GM12878 (cell line): Measurements from ENCODE around the gene ENPP6. TPM values are rescaled to one million over a fixed set of nuclear protein-coding genes. Genes with fewer than 3 reads are reported as not detected.

Source experiments
- ATAC-seq: fragments of 200-7000 bp; cut with Tn5 transposase; 3 replicates; pipeline ENCODE4 v1.9.1; 2020; ENCODE audit warnings: mild to moderate bottlenecking, moderate library complexity
- BruUV-seq: library from RNA; stranded (reverse); fragments of 400-500 nt; replicated peaks from 2 replicates; lab custom pipeline; 2021; lab: Mats Ljungman, UMichigan
- CTCF ChIA-PET: fragments of 300-600 bp; sonication (Branson Sonifier 250); formaldehyde crosslinking; extraction: SDS; loops from one replicate; lab custom pipeline; 2021; ENCODE audit warnings: inconsistent platforms; lab: Yijun Ruan, JAX
- POLR2A ChIA-PET: fragments of 350-600 bp; formaldehyde crosslinking; extraction: SDS; loops from one replicate; lab custom pipeline; 2021; ENCODE audit warnings: inconsistent platforms; lab: Charles Lee
- RAD21 ChIA-PET: fragments of 300-600 bp; sonication (Branson Sonifier 250); formaldehyde crosslinking; loops from one replicate; lab custom pipeline; 2023; ENCODE audit warnings: antibody characterized with exemption; ENCODE audit not compliant: unreplicated experiment; lab: Charles Lee
- SMC1A ChIA-PET: fragments of 300-600 bp; sonication (Branson Sonifier 250); formaldehyde crosslinking; loops from one replicate; lab custom pipeline; 2023; ENCODE audit not compliant: unreplicated experiment, uncharacterized antibody; lab: Charles Lee
- DNase-seq: peaks from one replicate; pipeline ENCODE4 v3.0.0-alpha.2; 2011; ENCODE audit warnings: low read depth, low spot score
- FAIRE-seq: peaks from 3 replicates; lab custom pipeline; 2011; peaks lifted over from hg19 to GRCh38; lab: Jason Lieb, UNC
- H2AFZ ChIP-seq: 2 replicates; pipeline ENCODE4 v1.6.0; 2011; ENCODE audit warnings: low read depth, low read length, control low read depth; ENCODE audit not compliant: control insufficient read depth
- H3K27ac ChIP-seq: 2 replicates; pipeline ENCODE4 v1.5.1; 2011; ENCODE audit warnings: control low read depth; ENCODE audit not compliant: control insufficient read depth, insufficient read depth
- H3K27me3 ChIP-seq, 2 experiments: replicated peaks in 1 of 2; 2 replicates each; pipeline versions ENCODE4 v1.6.0 to v1.6.1; 2011; ENCODE audit warnings: low read length in 1 of 2; ENCODE audit not compliant: control insufficient read depth in 2 of 2, insufficient read depth in 2 of 2
- H3K36me3 ChIP-seq, 2 experiments: 2 replicates each; pipeline ENCODE4 v1.5.1; 2011; ENCODE audit warnings: low read length in 1 of 2; ENCODE audit not compliant: control insufficient read depth in 2 of 2, insufficient read depth in 2 of 2
- H3K4me1 ChIP-seq: 2 replicates; pipeline ENCODE4 v1.6.1; 2011; ENCODE audit warnings: mild to moderate bottlenecking, low read length, moderate library complexity, mixed read lengths; ENCODE audit not compliant: control insufficient read depth, insufficient read depth
- H3K4me2 ChIP-seq: 2 replicates; pipeline ENCODE4 v1.6.0; 2011; ENCODE audit warnings: control low read depth; ENCODE audit not compliant: control insufficient read depth, insufficient read depth
- H3K4me3 ChIP-seq: fragments of 200-600 bp; sonication (generic); 2 replicates; pipeline ENCODE4 v1.5.1; 2016
- H3K79me2 ChIP-seq: 2 replicates; pipeline ENCODE4 v1.6.0; 2011; ENCODE audit warnings: low read length; ENCODE audit not compliant: control insufficient read depth, insufficient read depth
- H3K9ac ChIP-seq: 2 replicates; pipeline ENCODE4 v1.8.0; 2011; ENCODE audit warnings: low read length, control low read depth, mixed read lengths; ENCODE audit not compliant: control insufficient read depth, insufficient read depth
- H3K9me3 ChIP-seq: replicated peaks from 3 replicates; pipeline ENCODE4 v1.5.1; 2011; ENCODE audit warnings: mild to moderate bottlenecking, low read length; ENCODE audit not compliant: control insufficient read depth, insufficient read depth
- H4K20me1 ChIP-seq: 2 replicates; pipeline ENCODE4 v1.6.0; 2011; ENCODE audit not compliant: control insufficient read depth, insufficient read depth
- WGBS: methylation state at CpG from one replicate; pipeline ENCODE4 v1.1.6; 2016; ENCODE audit warnings: low lambda C conversion rate; ENCODE audit not compliant: insufficient replicate concordance, insufficient coverage; ENCODE audit errors: missing lambda C conversion rate; 5-methylcytosine and 5-hydroxymethylcytosine counted together
- in situ Hi-C: fragments of 300-500 bp; cut with MboI; formaldehyde crosslinking; loops from 9 replicates; pipeline ENCODE4 v1.14.3; 2018; ENCODE audit warnings: mixed read lengths
- intact Hi-C: fragments of 100-400 bp; cut with micrococcal nuclease; formaldehyde crosslinking; loops from one replicate; pipeline ENCODE4 v1.14.2; 2022; ENCODE audit not compliant: unreplicated experiment
- polyA plus RNA-seq, 11 experiments: library from polyadenylated mRNA; depleted of rRNA in 4 of 11; unstranded in 6 of 11; stranded (reverse) in 5 of 11; fragments of >200 nt; fragmentation: Nextera tagmentation in 4 of 11; fragmentation: Illumina TruSeq in 1 of 11; extraction: Ambion mirVana in 4 of 11; extraction: Trizol in 1 of 11; gene quantifications; 1 replicate in 1 of 11; 2 replicates in 10 of 11; pipeline versions ENCODE4 v1.2.1 to v1.2.3, GENCODE V29; 2011 to 2016; ENCODE audit warnings: inconsistent platforms in 2 of 11, missing spikeins in 2 of 11, low read depth in 1 of 11
- total RNA-seq, 4 experiments: library from RNA; depleted of rRNA in 3 of 4; stranded (reverse); fragments of >200 nt in 3 of 4; fragmentation: Illumina TruSeq in 1 of 4; extraction: Trizol in 1 of 4; gene quantifications; 2 replicates each; pipeline versions ENCODE4 v1.2.1 to v1.2.3, GENCODE V29; 2013 to 2021
- TF ChIP-seq, protein P1 (sequence below): IDR thresholded peaks from 2 replicates; pipeline ENCODE4 v1.6.1; 2012; ENCODE audit warnings: mild to moderate bottlenecking, low read depth, low read length
- TF ChIP-seq, protein P2 (sequence below): fragments of 450-650 bp; IDR thresholded peaks from 2 replicates; pipeline ENCODE4 v1.6.1; 2016; ENCODE audit warnings: mild to moderate bottlenecking
- TF ChIP-seq, protein P3 (sequence below), 3 experiments: IDR thresholded peaks in 2 of 3; conservative IDR thresholded peaks in 1 of 3; 2 replicates each; pipeline ENCODE4 v1.5.1; 2011; ENCODE audit warnings: low read depth in 3 of 3, low read length in 3 of 3, mild to moderate bottlenecking in 3 of 3, control low read depth in 2 of 3, moderate library complexity in 2 of 3, inconsistent platforms in 1 of 3, mixed read lengths in 1 of 3; ENCODE audit not compliant: control insufficient read depth in 2 of 3, insufficient read depth in 1 of 3; ENCODE audit errors: extremely low read depth in 1 of 3
- TF ChIP-seq, protein P4 (sequence below): IDR thresholded peaks from 2 replicates; pipeline ENCODE4 v1.6.1; 2012; ENCODE audit warnings: low read depth, low read length, improper control_type of control experiment

The ENPP6 gene
- total and polyA plus RNA-seq, 10 of the 15 experiments (the other 5 are each of a cell fraction or from before 2014, with no cell fraction given): 0.04 to 1.0 (median 0.44) TPM; not detected in 1

DNA sequence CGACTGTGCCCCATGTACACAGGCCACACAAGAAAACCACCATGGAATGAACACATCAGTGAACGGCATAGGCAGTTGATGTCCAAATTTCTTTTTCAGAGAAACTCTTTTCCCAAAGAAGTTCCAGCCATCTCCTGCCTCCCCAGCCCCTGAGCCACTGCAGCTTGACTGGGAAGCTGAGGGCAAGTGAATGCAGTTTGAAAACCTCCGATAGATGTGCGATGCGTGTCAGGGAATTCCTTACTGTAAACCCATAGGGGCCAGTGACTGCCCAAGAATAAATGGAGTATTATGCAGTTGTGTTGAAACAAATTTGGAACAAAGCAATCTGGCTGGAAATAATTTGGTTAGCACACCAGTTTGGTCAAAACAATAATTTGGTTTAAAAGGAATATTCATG, 72.1 kb downstream of the ENPP6 start (continued):
- TF ChIP-seq, protein P1, sequence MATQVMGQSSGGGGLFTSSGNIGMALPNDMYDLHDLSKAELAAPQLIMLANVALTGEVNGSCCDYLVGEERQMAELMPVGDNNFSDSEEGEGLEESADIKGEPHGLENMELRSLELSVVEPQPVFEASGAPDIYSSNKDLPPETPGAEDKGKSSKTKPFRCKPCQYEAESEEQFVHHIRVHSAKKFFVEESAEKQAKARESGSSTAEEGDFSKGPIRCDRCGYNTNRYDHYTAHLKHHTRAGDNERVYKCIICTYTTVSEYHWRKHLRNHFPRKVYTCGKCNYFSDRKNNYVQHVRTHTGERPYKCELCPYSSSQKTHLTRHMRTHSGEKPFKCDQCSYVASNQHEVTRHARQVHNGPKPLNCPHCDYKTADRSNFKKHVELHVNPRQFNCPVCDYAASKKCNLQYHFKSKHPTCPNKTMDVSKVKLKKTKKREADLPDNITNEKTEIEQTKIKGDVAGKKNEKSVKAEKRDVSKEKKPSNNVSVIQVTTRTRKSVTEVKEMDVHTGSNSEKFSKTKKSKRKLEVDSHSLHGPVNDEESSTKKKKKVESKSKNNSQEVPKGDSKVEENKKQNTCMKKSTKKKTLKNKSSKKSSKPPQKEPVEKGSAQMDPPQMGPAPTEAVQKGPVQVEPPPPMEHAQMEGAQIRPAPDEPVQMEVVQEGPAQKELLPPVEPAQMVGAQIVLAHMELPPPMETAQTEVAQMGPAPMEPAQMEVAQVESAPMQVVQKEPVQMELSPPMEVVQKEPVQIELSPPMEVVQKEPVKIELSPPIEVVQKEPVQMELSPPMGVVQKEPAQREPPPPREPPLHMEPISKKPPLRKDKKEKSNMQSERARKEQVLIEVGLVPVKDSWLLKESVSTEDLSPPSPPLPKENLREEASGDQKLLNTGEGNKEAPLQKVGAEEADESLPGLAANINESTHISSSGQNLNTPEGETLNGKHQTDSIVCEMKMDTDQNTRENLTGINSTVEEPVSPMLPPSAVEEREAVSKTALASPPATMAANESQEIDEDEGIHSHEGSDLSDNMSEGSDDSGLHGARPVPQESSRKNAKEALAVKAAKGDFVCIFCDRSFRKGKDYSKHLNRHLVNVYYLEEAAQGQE: no peak
- TF ChIP-seq, protein P2, sequence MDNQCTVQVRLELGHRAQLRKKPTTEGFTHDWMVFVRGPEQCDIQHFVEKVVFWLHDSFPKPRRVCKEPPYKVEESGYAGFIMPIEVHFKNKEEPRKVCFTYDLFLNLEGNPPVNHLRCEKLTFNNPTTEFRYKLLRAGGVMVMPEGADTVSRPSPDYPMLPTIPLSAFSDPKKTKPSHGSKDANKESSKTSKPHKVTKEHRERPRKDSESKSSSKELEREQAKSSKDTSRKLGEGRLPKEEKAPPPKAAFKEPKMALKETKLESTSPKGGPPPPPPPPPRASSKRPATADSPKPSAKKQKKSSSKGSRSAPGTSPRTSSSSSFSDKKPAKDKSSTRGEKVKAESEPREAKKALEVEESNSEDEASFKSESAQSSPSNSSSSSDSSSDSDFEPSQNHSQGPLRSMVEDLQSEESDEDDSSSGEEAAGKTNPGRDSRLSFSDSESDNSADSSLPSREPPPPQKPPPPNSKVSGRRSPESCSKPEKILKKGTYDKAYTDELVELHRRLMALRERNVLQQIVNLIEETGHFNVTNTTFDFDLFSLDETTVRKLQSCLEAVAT: no peak

DNA sequence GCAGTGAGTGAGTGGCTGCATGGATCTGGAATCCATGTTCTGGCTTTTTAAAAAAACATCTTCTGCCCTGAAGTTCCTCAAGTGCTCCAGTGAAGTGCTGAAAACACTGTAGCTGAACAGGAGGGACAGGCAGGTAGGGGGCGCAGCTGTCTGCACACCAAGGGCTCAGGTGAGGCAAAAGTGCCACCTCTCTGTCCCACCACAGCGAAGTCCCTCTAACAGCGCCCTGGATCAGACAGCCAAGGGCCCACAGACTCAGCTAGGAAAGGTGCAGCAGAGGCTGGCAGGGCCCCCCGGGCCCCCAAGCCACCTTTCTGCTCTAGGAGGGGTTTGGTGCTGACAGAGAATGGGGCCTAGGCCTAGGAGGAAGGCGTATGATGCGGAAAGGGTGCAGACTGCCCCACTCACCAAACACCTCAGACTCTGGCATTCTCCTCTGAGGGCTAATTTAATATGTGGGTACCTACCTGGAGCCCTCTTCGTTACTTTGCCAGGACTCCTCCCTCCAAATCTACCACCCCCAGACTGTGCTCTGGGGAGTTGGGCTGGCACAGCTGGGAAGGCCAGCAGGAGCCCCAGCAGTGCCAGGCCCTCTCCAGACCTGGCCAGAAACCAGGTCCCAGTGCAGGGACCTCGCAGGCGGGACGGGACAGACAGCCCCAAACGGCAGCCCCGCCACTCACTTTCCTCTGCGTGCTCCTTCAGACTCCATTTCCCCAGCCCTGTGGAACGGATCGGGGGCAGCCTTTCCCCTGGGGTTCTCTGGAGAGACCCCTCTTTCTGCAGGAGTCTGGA, 73.7 kb downstream of the ENPP6 start:
- ChIA-PET SMC1A (no interaction called here), RAD21 (no interaction called here)
- no peak overlapping the region for H3K9ac ChIP-seq
- no peaks in the 10 kb centered on the region; a peak in 2 of 4 replicates for H3K27me3 ChIP-seq
- no peaks in the 10 kb centered on the region for H3K4me1 ChIP-seq
- no peak overlapping the region for H2AFZ ChIP-seq
- TF ChIP-seq, protein P3, sequence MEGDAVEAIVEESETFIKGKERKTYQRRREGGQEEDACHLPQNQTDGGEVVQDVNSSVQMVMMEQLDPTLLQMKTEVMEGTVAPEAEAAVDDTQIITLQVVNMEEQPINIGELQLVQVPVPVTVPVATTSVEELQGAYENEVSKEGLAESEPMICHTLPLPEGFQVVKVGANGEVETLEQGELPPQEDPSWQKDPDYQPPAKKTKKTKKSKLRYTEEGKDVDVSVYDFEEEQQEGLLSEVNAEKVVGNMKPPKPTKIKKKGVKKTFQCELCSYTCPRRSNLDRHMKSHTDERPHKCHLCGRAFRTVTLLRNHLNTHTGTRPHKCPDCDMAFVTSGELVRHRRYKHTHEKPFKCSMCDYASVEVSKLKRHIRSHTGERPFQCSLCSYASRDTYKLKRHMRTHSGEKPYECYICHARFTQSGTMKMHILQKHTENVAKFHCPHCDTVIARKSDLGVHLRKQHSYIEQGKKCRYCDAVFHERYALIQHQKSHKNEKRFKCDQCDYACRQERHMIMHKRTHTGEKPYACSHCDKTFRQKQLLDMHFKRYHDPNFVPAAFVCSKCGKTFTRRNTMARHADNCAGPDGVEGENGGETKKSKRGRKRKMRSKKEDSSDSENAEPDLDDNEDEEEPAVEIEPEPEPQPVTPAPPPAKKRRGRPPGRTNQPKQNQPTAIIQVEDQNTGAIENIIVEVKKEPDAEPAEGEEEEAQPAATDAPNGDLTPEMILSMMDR (IDR thresholded peaks at IDR 0.05 in 2 of 3, conservative IDR thresholded peaks at IDR 0.05 in 1 of 3; ENCODE audit: control insufficient read depth in 2 of 3, extremely low read depth in 1 of 3, insufficient read depth in 1 of 3, low read depth in 3 of 3, low read length in 3 of 3): 0 out of 6 replicates have a peak, but pooled peaks have one; percentile 5 to 12 (median 9)
- TF ChIP-seq, protein P4, sequence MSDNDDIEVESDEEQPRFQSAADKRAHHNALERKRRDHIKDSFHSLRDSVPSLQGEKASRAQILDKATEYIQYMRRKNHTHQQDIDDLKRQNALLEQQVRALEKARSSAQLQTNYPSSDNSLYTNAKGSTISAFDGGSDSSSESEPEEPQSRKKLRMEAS: no peak
- TF ChIP-seq, all 136 proteins: peak for 1
- WGBS: 35% methylated on average over 15 of the region's 15 CpGs
- in situ Hi-C loops: no loop called here
- Histone ChIP-seq H3K4me3 (no peak overlapping the region), H3K4me2 (no peak overlapping the region), H3K36me3 (no peaks in the 10 kb centered on the region), H3K27ac (no peak overlapping the region), H4K20me1 (no peaks in the 10 kb centered on the region), H3K9me3 (no peaks in the 10 kb centered on the region; the same call in 2 of the 3 replicates), H3K79me2 (no peaks in the 10 kb centered on the region)
- intact Hi-C loops: no loop called here
- ATAC-seq (no peak), DNase-seq (no peak), FAIRE-seq (no peak)
- ChIA-PET CTCF (no interaction called here), POLR2A (no interaction called here)
- no TSS peak for BruUV-seq
